Measurements from ENCODE around the gene FBXW5.

Gene FBXW5

GRCh38 chr9:136900556-136900955 is 44.0 kb downstream of the FBXW5 start:
- peaks cover 98% of the 10 kb centered on the region for H3K4me1 ChIP-seq (ENCODE audit: low read depth, poor library complexity, severe bottlenecking)
- peaks cover 61% of the 10 kb centered on the region for H3K79me2 ChIP-seq (ENCODE audit: insufficient read depth, low read depth)
- H4K20me1 ChIP-seq (ENCODE audit: insufficient read depth) = no peaks in the 10 kb centered on the region

GRCh38 chr9:136899196-136899595 is 45.3 kb downstream of the FBXW5 start:
- peak overlapping the region; percentile 8; the same call in 1 of the 2 replicates for H3K9ac ChIP-seq
- H3K36me3 ChIP-seq (ENCODE audit: insufficient read depth) = peaks cover 8% of the 10 kb centered on the region; the same call in 1 of the 2 replicates
- peaks cover 96% of the 10 kb centered on the region for H3K4me1 ChIP-seq (ENCODE audit: low read depth, poor library complexity, severe bottlenecking)
- peak overlapping the region; percentile 83 for H3K4me2 ChIP-seq
- H3K4me3 ChIP-seq (IDR thresholded peaks at IDR 0.05; ENCODE audit: insufficient read depth, low read depth, low read length) = no peak overlapping the region
- no peaks in the 10 kb centered on the region for H4K20me1 ChIP-seq (ENCODE audit: insufficient read depth)
- no peak overlapping the region for H2AFZ ChIP-seq (ENCODE audit: low read depth)
- H3K79me2 ChIP-seq (ENCODE audit: insufficient read depth, low read depth) = peaks cover 63% of the 10 kb centered on the region
- no peaks in the 10 kb centered on the region for H3K27me3 ChIP-seq (ENCODE audit: insufficient read depth, low read depth)
- TF ChIP-seq CTCF (conservative IDR thresholded peaks at IDR 0.05; ENCODE audit: low read depth, low read length) = no peak
- peak overlapping the region; percentile 99 for H3K27ac ChIP-seq

More at GRCh38 chr9:136900556-136900955, 44.0 kb downstream of the FBXW5 start:
- H3K27me3 ChIP-seq (ENCODE audit: insufficient read depth, low read depth) = no peaks in the 10 kb centered on the region
- H3K27ac ChIP-seq = peak overlapping the region; percentile 99
- peaks cover 11% of the 10 kb centered on the region; the same call in 1 of the 2 replicates for H3K36me3 ChIP-seq (ENCODE audit: insufficient read depth)
- no peak overlapping the region for H2AFZ ChIP-seq (ENCODE audit: low read depth)
- no peak overlapping the region for H3K9ac ChIP-seq
- no peak overlapping the region for H3K4me3 ChIP-seq (IDR thresholded peaks at IDR 0.05; ENCODE audit: insufficient read depth, low read depth, low read length)
- no peak for TF ChIP-seq CTCF (conservative IDR thresholded peaks at IDR 0.05; ENCODE audit: low read depth, low read length)
- H3K4me2 ChIP-seq = peak overlapping the region; percentile 83

GRCh38 chr9:136898483-136899100 is 45.9 kb downstream of the FBXW5 start:
- no peak; the same call in 1 of the 2 replicates for TF ChIP-seq CTCF (conservative IDR thresholded peaks at IDR 0.05; ENCODE audit: low read depth, low read length)
- Histone ChIP-seq H3K4me3 (IDR thresholded peaks at IDR 0.05; ENCODE audit: insufficient read depth, low read depth, low read length) (no peak overlapping the region), H3K4me1 (ENCODE audit: low read depth, poor library complexity, severe bottlenecking) (peaks cover 91% of the 10 kb centered on the region), H3K79me2 (ENCODE audit: insufficient read depth, low read depth) (peaks cover 63% of the 10 kb centered on the region), H3K9ac (no peak overlapping the region), H2AFZ (ENCODE audit: low read depth) (no peak overlapping the region), H3K27ac (peak overlapping the region; percentile 99), H3K36me3 (ENCODE audit: insufficient read depth) (peaks cover 8% of the 10 kb centered on the region; the same call in 1 of the 2 replicates), H4K20me1 (ENCODE audit: insufficient read depth) (no peaks in the 10 kb centered on the region), H3K27me3 (ENCODE audit: insufficient read depth, low read depth) (no peaks in the 10 kb centered on the region), H3K4me2 (peak overlapping the region; percentile 83)

- no peak for TF ChIP-seq CTCF (conservative IDR thresholded peaks at IDR 0.05; ENCODE audit: low read depth, low read length)
- Histone ChIP-seq H2AFZ (ENCODE audit: low read depth) (no peak overlapping the region), H3K36me3 (ENCODE audit: insufficient read depth) (peaks cover 8% of the 10 kb centered on the region; the same call in 1 of the 2 replicates), H3K4me2 (peak overlapping the region; percentile 9; the same call in 1 of the 2 replicates), H4K20me1 (ENCODE audit: insufficient read depth) (no peaks in the 10 kb centered on the region), H3K4me3 (IDR thresholded peaks at IDR 0.05; ENCODE audit: insufficient read depth, low read depth, low read length) (no peak overlapping the region), H3K27ac (peak overlapping the region; percentile 99; the same call in 1 of the 2 replicates), H3K4me1 (ENCODE audit: low read depth, poor library complexity, severe bottlenecking) (peaks cover 74% of the 10 kb centered on the region), H3K27me3 (ENCODE audit: insufficient read depth, low read depth) (no peaks in the 10 kb centered on the region), H3K9ac (no peak overlapping the region), H3K79me2 (ENCODE audit: insufficient read depth, low read depth) (peaks cover 86% of the 10 kb centered on the region)
Observed at GRCh38 chr9:136896027-136896426, 48.5 kb downstream of the FBXW5 start.

Measured in KMS-11 (cell line).